GM10847 (cell line): ENCODE results near the gene SRSF3.

Experiments used
- POLR2A ChIP-seq: IDR thresholded peaks from 2 replicates; pipeline ENCODE4 v1.6.1; 2011; ENCODE audit not compliant: insufficient read length; ENCODE audit errors: extremely low read depth

SRSF3 gene

DNA sequence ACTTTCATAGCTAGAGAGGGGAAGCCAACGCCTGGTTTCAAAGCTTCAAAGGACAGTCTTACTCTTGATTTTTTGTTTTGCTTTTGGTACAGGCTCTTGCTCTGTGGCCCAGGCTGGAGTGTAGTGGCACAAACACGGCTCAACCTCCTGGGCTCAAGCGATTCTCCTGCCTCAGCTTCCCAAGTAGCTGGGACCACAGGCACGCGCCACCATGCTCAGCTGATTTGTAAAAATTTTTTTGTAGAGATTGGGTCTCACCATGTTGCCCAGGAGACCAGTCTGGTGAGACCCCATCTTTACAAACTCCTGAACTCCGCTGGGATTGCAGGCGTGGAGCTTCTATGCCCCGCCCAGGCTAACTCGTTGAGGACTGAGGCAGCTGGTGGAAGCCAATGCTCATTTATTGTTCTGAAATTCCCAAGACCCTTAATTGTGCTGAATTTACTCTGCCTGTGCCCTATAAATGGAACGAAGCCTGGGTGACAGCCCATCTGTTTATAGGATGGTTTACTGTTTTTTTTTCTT, 18.0 kb downstream of the SRSF3 start:
- TF ChIP-seq POLR2A, result no peak

DNA sequence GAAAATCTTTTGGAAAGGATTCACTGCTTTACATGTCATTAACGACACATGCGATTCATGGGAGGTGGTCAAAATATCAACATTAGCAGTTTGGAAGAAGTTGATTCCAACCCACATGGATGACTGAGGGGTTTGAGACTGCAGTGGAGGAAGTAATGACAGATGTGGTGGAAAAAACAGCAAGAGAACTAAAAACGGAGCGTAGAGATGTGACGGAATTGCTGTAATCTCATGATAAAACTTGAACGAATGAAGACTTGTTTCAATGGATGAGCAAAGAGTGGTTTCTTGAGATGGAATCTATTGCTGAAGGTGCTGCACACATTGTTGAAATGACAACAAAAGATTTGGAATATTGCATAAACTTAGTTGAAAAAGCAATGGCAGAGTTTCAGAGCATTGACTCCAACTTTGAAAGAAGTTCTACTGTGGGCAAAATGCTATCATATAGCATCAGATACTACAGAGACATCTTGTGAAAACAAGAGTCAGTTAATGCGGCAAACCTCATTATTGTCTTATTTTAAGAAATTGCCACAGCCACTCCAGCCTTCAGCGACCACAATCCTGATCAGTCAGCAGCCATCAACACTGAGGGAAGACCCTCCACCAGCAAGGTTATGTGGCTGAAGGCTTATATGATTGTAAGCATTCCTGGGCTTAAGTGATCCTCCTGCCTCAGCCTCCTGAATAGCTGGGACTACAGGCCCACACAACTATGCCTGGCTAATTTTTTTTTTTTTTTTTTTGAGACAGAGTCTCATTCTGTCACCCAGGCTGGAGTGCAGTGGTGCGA, 19.2 kb downstream of the SRSF3 start:
- no peak for TF ChIP-seq POLR2A

DNA sequence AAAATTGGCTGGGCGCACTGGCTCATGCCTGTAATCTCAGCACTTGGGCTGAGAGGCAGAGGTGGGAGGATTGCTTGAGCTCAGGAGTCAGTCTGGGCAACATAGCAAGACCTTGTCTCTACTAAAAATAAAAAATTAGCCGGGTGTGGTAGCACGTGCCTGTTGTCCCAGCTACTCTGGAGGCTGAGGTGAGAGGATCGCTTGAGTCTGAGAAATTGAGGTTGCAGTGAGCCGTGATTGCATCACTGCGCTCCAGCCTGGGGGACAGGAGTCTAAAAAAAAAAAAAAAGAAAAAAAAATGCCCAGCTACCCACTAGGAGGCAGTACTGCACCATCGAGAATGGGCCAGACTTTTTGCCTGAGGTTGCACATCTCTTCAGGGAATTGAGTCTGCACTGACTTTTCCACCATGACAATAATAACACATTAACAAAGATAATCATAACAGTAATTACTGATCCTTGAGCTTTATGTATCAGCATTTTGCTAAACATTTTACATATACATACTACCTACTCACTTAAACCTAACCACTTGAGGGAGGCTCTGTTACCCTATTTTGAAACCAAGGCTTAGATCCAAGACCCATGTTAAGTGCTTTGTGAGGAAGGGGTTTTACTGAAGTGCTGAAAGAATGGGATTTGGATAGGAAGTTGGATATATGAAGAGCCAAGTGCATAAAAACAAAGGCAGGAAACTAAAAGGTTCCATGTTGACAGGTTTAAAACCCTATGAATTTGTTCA, 21.0 kb downstream of the SRSF3 start:
- TF ChIP-seq POLR2A, result no peak

DNA sequence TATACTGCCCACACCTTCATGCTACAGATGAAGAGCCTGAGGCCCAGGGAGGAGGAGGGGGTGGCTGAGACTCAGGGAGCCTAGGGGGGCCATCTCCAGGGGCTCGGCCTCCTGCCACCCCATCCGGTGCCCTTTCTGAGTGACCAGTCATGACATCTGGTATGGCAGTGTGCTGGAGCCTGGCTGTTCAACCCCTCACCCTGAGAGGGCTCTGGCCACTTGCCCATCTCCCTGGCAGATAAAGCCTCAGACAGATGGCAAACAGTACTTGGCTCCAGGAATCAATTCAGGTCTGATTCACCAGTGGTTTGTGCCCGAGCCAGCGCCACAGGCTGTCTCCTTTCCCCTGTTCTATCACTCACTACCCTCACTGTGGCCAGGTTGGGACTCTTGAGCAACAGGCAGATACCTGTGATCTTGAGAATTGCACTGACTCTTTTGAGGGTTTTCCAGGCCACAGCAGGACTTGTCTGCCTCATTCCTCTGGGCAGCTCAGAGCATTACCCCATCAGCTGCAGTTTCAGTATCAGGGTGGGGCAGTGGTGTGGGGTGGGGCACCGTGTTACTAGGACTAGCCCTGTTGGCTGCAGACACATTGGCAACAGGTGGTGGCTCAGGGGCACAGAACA, 22.8 kb downstream of the SRSF3 start:
- TF ChIP-seq POLR2A, result no peak

DNA sequence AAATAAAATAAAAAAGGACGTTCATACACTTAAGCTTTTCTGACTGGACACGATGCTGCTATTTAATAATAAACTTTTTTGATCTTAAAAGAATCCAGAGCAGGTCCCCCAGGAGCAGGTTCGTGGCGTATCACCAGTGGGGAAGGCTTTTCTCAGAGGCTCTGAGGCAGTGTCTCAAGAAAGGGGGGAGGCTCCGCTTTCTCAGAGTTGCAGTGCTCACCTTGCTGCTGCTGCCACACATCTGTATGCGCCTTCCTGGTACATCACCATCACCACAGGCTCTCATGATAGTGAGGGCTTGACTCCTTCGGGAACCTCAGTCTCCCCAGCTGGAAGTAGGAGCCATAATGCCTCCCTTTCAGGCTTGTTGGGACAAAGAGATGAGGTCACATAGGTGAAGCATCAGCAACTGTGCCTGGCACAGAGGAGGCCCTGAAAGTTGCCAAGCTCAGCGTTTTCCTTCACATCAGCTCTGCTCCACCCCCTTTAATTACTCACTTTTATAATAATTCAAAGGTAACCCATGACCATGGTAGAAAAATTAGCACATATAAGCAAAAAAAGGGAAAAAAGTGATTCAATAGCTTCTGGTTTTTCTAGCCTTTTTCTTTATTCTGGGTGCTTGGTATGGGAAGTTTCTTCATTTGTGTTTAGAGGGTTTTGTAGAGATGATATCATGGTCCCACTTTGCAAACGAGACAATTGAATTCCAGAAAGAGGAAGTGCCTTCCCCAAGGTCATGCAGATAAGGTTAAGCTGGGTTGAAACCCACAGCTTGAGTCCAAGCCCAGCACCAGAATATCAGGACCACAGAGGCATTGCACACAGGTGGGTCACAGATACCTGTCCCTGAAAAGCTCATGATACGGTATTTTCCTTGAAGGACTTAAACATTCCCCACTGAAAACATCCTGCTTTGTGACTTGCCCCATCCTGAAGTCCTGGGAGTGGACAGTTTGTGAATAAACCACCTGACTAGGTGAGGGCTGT, 24.5 kb downstream of the SRSF3 start:
- no peak for TF ChIP-seq POLR2A

DNA sequence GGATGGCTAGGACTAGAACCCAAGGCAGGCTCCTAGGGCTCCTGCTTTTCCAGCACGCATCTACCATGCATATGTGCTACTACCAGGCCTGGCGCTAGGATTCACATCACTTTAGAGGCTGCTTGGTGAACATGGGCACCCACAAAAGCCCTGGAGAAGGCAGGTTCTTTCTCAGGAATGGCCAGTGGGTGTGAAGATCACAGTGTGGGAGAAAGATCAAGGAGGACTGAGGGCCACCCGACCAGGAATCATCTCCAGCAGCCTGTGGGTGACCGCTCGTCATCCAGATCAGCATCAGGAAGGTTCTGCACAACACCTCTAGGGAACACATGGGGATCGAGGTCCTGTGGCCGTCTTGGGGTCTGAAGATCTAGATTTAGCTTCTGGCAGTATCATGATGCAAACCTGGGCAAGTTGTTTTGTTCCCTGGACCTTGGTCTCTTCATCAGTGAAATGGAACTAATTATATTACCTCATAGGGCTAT, 27.3 kb downstream of the SRSF3 start:
- TF ChIP-seq POLR2A, result no peak

DNA sequence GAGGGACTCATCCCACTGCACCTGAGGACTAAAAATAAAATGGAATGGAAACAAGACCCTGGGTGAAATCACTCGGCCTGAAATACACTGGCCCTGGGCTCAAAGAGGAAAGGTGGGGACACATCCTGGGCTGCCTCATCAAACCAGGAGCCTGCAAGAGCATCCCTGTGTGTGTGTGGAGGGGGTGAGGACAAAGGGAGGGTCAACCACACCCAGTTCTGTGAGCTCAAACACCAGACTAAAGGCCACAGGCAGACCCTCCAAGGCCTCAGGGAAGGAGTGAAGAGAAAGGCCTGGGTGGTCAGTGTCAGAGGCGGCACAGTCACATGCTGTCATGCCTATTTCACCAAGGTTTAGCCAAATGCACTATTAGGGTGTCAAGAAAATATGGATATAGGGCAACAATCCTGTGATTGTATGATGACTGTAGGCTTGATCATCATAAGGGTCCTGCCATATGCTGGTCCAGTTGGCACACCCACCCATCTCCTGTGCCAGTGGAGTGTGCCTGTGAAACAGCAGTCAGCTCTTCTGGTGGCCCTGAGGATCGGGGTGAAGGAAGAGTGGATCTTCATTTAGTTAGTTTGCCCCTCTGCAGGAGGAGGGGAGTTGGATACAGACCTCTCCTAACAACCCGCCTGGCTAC, 28.9 kb downstream of the SRSF3 start:
- no peak for TF ChIP-seq POLR2A

DNA sequence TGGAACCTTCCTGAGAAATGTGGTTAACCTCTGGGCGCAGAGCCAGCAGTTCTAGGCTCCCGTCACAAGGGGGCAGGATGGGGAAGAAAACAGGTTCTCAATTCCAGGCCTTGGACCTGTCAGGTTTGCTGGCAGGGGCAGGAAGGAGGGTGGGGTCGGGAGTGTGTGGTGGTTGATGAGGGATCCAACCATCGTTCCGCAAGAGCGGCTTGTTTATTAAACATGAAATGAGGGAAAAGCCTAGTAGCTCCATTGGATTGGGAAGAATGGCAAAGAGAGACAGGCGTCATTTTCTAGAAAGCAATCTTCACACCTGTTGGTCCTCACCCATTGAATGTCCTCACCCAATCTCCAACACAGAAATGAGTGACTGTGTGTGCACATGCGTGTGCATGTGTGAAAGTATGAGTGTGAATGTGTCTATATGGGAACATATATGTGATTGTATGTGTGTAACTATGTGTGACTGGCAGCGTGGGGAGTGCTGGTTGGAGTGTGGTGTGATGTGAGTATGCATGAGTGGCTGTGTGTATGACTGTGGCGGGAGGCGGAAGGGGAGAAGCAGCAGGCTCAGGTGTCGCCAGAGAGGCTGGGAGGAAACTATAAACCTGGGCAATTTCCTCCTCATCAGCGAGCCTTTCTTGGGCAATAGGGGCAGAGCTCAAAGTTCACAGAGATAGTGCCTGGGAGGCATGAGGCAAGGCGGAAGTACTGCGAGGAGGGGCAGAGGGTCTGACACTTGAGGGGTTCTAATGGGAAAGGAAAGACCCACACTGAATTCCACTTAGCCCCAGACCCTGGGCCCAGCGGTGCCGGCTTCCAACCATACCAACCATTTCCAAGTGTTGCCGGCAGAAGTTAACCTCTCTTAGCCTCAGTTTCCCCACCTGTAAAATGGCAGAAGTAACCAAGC, 29.6 kb downstream of the SRSF3 start:
- no peak for TF ChIP-seq POLR2A

DNA sequence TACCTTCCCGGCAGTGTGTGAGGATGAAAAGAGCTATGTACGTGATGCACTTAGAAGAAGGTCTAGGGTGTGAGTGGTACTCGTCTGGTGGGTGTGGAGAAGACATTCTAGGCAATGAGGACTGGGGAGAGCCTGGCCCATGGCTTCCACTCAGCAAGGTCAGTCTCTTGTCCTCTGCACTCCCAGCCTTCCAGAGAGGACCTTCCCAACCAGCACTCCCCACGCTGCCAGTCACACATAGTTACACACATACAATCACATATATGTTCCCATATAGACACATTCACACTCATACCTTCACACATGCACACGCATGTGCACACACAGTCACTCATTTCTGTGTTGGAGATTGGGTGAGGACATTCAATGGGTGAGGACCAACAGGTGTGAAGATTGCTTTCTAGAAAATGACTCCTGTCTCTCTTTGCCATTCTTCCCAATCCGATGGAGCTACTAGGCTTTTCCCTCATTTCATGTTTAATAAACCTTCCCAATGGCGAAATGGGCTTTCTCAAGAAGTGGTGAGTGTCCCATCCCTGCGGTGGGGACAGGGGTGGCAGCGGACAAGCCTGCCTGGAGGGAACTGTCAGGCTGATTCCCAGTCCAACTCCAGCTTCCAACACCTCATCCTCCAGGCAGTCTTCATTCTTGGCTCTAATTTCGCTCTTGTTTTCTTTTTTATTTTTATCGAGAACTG, 30.4 kb downstream of the SRSF3 start:
- no peak for TF ChIP-seq POLR2A

DNA sequence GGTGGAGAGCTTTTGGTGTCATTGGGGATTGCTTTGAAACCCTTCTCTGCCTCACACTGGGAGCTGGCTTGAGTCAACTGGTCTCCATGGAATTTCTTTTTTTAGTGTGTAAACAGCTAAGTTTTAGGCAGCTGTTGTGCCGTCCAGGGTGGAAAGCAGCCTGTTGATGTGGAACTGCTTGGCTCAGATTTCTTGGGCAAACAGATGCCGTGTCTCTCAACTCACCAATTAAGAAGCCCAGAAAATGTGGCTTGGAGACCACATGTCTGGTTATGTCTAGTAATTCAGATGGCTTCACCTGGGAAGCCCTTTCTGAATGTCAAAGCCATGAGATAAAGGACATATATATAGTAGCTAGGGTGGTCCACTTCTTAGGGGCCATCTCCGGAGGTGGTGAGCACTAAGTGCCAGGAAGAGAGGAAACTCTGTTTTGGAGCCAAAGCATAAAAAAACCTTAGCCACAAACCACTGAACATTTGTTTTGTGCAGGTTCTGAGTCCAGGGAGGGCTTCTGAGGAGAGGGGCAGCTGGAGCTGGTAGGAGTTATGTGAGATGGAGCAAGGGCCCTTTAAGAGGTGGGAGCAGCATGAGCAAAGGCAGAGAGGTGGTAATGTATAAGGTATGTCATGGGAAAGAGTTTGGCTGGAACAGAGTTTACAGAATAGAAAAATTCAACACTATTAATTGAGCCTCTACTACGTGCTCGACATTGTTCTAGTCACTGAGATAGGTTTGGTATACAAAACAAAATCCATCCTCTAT, 31.2 kb downstream of the SRSF3 start:
- TF ChIP-seq POLR2A, result no peak

DNA sequence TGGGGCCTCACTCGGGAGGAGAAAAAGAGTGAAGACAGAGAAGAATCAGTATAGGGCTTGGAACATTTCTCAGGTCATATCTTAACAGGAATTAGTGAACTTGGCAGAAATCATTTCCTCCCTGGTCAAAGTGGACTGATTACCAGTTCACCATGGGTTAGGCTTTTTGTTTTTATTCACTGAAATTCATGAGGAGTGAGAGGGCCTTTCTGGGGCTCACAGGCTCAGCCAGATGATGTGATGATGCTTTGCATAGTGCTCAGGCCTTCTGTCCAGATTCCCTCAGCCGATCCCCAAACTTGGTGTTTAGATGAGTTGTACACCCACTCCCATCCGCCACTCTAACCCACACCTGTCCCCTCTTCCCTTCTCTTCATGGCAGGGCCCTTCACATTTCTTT, 32.5 kb downstream of the SRSF3 start:
- no peak for TF ChIP-seq POLR2A

DNA sequence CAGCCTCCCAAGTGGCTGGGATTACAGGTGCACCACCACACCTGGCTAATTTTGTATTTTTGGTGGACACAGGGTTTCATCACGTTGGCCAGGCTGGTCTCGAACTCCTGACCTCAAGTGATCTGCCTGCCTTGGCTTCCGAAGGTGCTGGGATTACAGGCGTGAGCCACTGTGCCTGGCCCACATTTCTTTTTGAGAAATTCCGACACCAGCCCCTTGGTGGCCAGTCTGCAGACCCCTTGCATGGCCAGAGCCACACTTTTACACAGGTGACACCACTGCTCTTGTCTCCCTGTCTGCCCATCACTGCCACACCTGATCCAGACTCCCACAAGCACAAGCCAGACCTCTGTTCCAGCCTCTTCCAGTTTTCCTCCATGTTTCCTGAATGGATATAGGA, 33.0 kb downstream of the SRSF3 start:
- no peak for TF ChIP-seq POLR2A
